HG03378 (cell line): Measurements from ENCODE around the gene ZFYVE9.
"Not testable (repeated sequence)": the region's sequence is repeated elsewhere in the genome, so short reads cannot be mapped to it uniquely, and the experiment has no call there.

Experiments used
- ATAC-seq: cut with Tn5 transposase; IDR thresholded peaks from one replicate; pipeline ENCODE4 v1.9.1; 2021; ENCODE audit warnings: mild to moderate bottlenecking, moderate library complexity; ENCODE audit not compliant: unreplicated experiment

ZFYVE9 gene

GRCh38 chr1:52142220-52143183, 613 bp downstream of the ZFYVE9 start:
- ATAC-seq, result no peak

- no peak for ATAC-seq
These were observed 3.2 kb downstream of the ZFYVE9 start for GRCh38 chr1:52145137-52145536.

- ATAC-seq, result not testable (repeated sequence)
These were observed 8.6 kb downstream of the ZFYVE9 start for GRCh38 chr1:52150445-52150844.

GRCh38 chr1:52150946-52151345, 9.1 kb downstream of the ZFYVE9 start:
- no peak for ATAC-seq

GRCh38 chr1:52152572-52152971, 10.7 kb downstream of the ZFYVE9 start:
- ATAC-seq, result no peak

- no peak for ATAC-seq
These were observed 11.1 kb downstream of the ZFYVE9 start for GRCh38 chr1:52153010-52153409.

- no peak for ATAC-seq
These were observed 12.0 kb downstream of the ZFYVE9 start for GRCh38 chr1:52153898-52154297.

- ATAC-seq, result no peak
These were observed 14.6 kb downstream of the ZFYVE9 start for GRCh38 chr1:52156460-52156859.

GRCh38 chr1:52157582-52157981, 15.7 kb downstream of the ZFYVE9 start:
- ATAC-seq, result no peak

GRCh38 chr1:52158218-52158617, 16.3 kb downstream of the ZFYVE9 start:
- no peak for ATAC-seq

- no peak for ATAC-seq
These were observed 17.3 kb downstream of the ZFYVE9 start for GRCh38 chr1:52159033-52159789.

- ATAC-seq, result no peak
These were observed 21.1 kb downstream of the ZFYVE9 start for GRCh38 chr1:52162947-52163346.

- no peak for ATAC-seq
These were observed 22.7 kb downstream of the ZFYVE9 start for GRCh38 chr1:52164604-52165003.

GRCh38 chr1:52166996-52167753, 25.3 kb downstream of the ZFYVE9 start:
- no peak for ATAC-seq

GRCh38 chr1:52168373-52169080, 26.6 kb downstream of the ZFYVE9 start:
- ATAC-seq, result no peak

- not testable (repeated sequence) for ATAC-seq
These were observed 29.3 kb downstream of the ZFYVE9 start for GRCh38 chr1:52171149-52171548.

- no peak for ATAC-seq
These were observed 37.2 kb downstream of the ZFYVE9 start for GRCh38 chr1:52179073-52179472.

- ATAC-seq, result no peak
These were observed 38.3 kb downstream of the ZFYVE9 start for GRCh38 chr1:52180176-52180575.

GRCh38 chr1:52181759-52182158, 39.9 kb downstream of the ZFYVE9 start:
- not testable (repeated sequence) for ATAC-seq

GRCh38 chr1:52182328-52182727, 40.4 kb downstream of the ZFYVE9 start:
- ATAC-seq, result not testable (repeated sequence)
